ENCODE measurements around the gene NDUFS7.

The NDUFS7 gene

GRCh38 chr19:1401138-1401888 is 17.6 kb downstream of the NDUFS7 start, which contains the start of gene GAMT:
TSS of gene GAMT (minus strand) at chr19:1401542. CDS start at chr19:1401476, 66 bp downstream.
- DNase-seq, result peak; percentile 40

- no peak for DNase-seq
Measured at GRCh38 chr19:1401889-1402217, 18.1 kb downstream of the NDUFS7 start.

- no peak for DNase-seq
Measured at GRCh38 chr19:1402411-1403070, 18.8 kb downstream of the NDUFS7 start.

GRCh38 chr19:1406774-1407527 is 23.2 kb downstream of the NDUFS7 start:
- DNase-seq, result peak; percentile 99

GRCh38 chr19:1407528-1408299 is 24.0 kb downstream of the NDUFS7 start, which contains the start of gene DAZAP1:
TSS of gene DAZAP1 (plus strand) at chr19:1407586. CDS start at chr19:1407774, 188 bp downstream.
- peak; percentile 55 for DNase-seq

GRCh38 chr19:1408300-1409203 is 24.8 kb downstream of the NDUFS7 start:
- DNase-seq, result peak; percentile 34

GRCh38 chr19:1409204-1410005 is 25.7 kb downstream of the NDUFS7 start:
- DNase-seq, result no peak

- no peak for DNase-seq
Measured at GRCh38 chr19:1410136-1410786, 26.6 kb downstream of the NDUFS7 start.

- DNase-seq, result no peak
Measured at GRCh38 chr19:1410789-1411188, 27.1 kb downstream of the NDUFS7 start.

GRCh38 chr19:1411255-1412191 is 27.8 kb downstream of the NDUFS7 start:
- no peak for DNase-seq

GRCh38 chr19:1412323-1412923 is 28.7 kb downstream of the NDUFS7 start:
- DNase-seq, result no peak

GRCh38 chr19:1412995-1413800 is 29.5 kb downstream of the NDUFS7 start:
- DNase-seq, result no peak

GRCh38 chr19:1416014-1416841 is 32.5 kb downstream of the NDUFS7 start:
- DNase-seq, result no peak

GRCh38 chr19:1417145-1417544 is 33.4 kb downstream of the NDUFS7 start:
- DNase-seq, result no peak

GRCh38 chr19:1417681-1418495 is 34.2 kb downstream of the NDUFS7 start:
- no peak for DNase-seq

- DNase-seq, result no peak
Measured at GRCh38 chr19:1418496-1418775, 34.7 kb downstream of the NDUFS7 start.
